Activated CD8-positive, alpha-beta memory T cell treated with anti-CD3 and anti-CD28 coated beads for 1 hour (primary cell): ENCODE measurements around the gene P2RY11.

ENCODE experiments used
- DNase-seq, 2 donors: peaks; one replicate each; pipeline ENCODE4 v3.0.0-alpha.2; 2020; ENCODE audit warnings: low read depth in 1 of 2; ENCODE audit errors: extremely low read depth in 1 of 2

Gene P2RY11

GRCh38 chr19:10112895-10113591, 1.6 kb downstream of the P2RY11 start:
- DNase-seq = no peak

GRCh38 chr19:10113592-10113963, 2.1 kb downstream of the P2RY11 start:
- no peak for DNase-seq

GRCh38 chr19:10113964-10114650, 2.6 kb downstream of the P2RY11 start:
- DNase-seq = no peak

GRCh38 chr19:10114651-10115391, 3.3 kb downstream of the P2RY11 start:
- no peak for DNase-seq

- no peak for DNase-seq
Observed at GRCh38 chr19:10115392-10116084, 4.0 kb downstream of the P2RY11 start.

- no peak for DNase-seq
Observed at GRCh38 chr19:10116085-10116865, 4.8 kb downstream of the P2RY11 start.

GRCh38 chr19:10116866-10117616, 5.5 kb downstream of the P2RY11 start:
- DNase-seq = no peak

GRCh38 chr19:10118960-10119359, 7.5 kb downstream of the P2RY11 start:
- DNase-seq = no peak

- DNase-seq = no peak
Observed at GRCh38 chr19:10120538-10121189, 9.2 kb downstream of the P2RY11 start.

GRCh38 chr19:10122045-10122444, 10.6 kb downstream of the P2RY11 start:
- no peak for DNase-seq

- DNase-seq = no peak
Observed at GRCh38 chr19:10124429-10124828, 12.9 kb downstream of the P2RY11 start.

- no peak for DNase-seq
Observed at GRCh38 chr19:10126213-10126639, 14.7 kb downstream of the P2RY11 start.

GRCh38 chr19:10132905-10133304, 21.4 kb downstream of the P2RY11 start:
- no peak for DNase-seq

- DNase-seq = no peak
Observed at GRCh38 chr19:10133596-10133995, 22.1 kb downstream of the P2RY11 start.

- DNase-seq = no peak
Observed at GRCh38 chr19:10134040-10134439, 22.5 kb downstream of the P2RY11 start.

GRCh38 chr19:10135551-10136334, 24.2 kb downstream of the P2RY11 start:
- DNase-seq = no peak

GRCh38 chr19:10136936-10137335, 25.4 kb downstream of the P2RY11 start:
- no peak for DNase-seq
